GM21529 (cell line): ENCODE measurements around the gene SNAP47.
"Not testable (repeated sequence)": the region's sequence is repeated elsewhere in the genome, so short reads cannot be mapped to it uniquely, and the experiment has no call there.

ENCODE experiments used
- ATAC-seq: cut with Tn5 transposase; IDR thresholded peaks from one replicate; pipeline ENCODE4 v1.9.1; 2021; ENCODE audit not compliant: unreplicated experiment

Gene SNAP47

GRCh38 chr1:227734856-227735538, at the start of gene SNAP47, which contains the start of gene JMJD4:
SNAP47 (plus strand) TSS chr1:227735435; CDS start chr1:227747737, 12,302 bp downstream.
JMJD4 (minus strand) TSS chr1:227735302; CDS start chr1:227735273, 29 bp downstream.
- ATAC-seq, result peak; percentile 92

- ATAC-seq, result no peak
These were observed 49.4 kb upstream of the SNAP47 start for GRCh38 chr1:227685807-227686206.

- no peak for ATAC-seq
These were observed 37.8 kb upstream of the SNAP47 start for GRCh38 chr1:227697321-227697864.

GRCh38 chr1:227701631-227702030, 33.6 kb upstream of the SNAP47 start:
- not testable (repeated sequence) for ATAC-seq

GRCh38 chr1:227707846-227708245, 27.4 kb upstream of the SNAP47 start:
- no peak for ATAC-seq

- no peak for ATAC-seq
These were observed 25.8 kb upstream of the SNAP47 start for GRCh38 chr1:227709451-227709850.

- ATAC-seq, result not testable (repeated sequence)
These were observed 24.8 kb upstream of the SNAP47 start for GRCh38 chr1:227710474-227710873.

- ATAC-seq, result peak; percentile 83
These were observed 22.6 kb upstream of the SNAP47 start for GRCh38 chr1:227712648-227713047.

- ATAC-seq, result no peak
These were observed 16.3 kb upstream of the SNAP47 start for GRCh38 chr1:227718932-227719331.

- no peak for ATAC-seq
These were observed 11.8 kb upstream of the SNAP47 start for GRCh38 chr1:227723474-227723873.

- ATAC-seq, result no peak
These were observed 10.2 kb upstream of the SNAP47 start for GRCh38 chr1:227725046-227725445.

- ATAC-seq, result no peak
These were observed 8.9 kb upstream of the SNAP47 start for GRCh38 chr1:227726318-227726717.

GRCh38 chr1:227726924-227727599, 8.2 kb upstream of the SNAP47 start:
- no peak for ATAC-seq

- peak; percentile 40 for ATAC-seq
These were observed 7.0 kb upstream of the SNAP47 start for GRCh38 chr1:227728059-227728891.

- ATAC-seq, result peak; percentile 3
These were observed 6.4 kb upstream of the SNAP47 start for GRCh38 chr1:227728892-227729143.

- no peak for ATAC-seq
These were observed 5.9 kb upstream of the SNAP47 start for GRCh38 chr1:227729144-227729880.

GRCh38 chr1:227729881-227730629, 5.2 kb upstream of the SNAP47 start:
- no peak for ATAC-seq

- no peak for ATAC-seq
These were observed 4.5 kb upstream of the SNAP47 start for GRCh38 chr1:227730630-227731151.

- no peak for ATAC-seq
These were observed 4.0 kb upstream of the SNAP47 start for GRCh38 chr1:227731241-227731677.
